Measurements from ENCODE around the gene HSF2BP. TPM values are rescaled to one million over a fixed set of nuclear protein-coding genes. Genes with fewer than 3 reads are reported as not detected.

Gene HSF2BP
- total RNA-seq, 1 experiment from 2014 or later: 1.5 TPM

DNA sequence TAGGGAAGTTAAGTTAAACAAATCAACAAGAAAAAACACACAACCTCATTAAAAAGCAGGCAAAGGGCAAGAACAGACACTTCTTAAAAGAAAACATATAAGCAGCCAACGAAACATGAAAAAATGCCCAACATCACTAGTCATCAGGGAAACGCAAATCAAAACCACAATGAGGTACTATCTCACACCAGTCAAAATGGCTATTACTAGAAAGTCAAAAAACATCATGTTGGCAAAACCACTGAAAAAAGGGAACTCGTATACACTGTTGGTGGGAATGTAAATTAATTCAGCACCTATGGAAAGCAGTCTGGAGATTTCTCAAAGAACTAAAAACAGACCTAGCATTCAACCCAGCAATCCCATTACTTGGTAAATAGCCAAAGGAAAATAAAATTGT, 51.1 kb downstream of the HSF2BP start:
- Histone ChIP-seq H4K5ac (ENCODE audit: insufficient read length, low read depth, low read length) (no peak overlapping the region), H3K9ac (ENCODE audit: extremely low read depth, insufficient read length, low read length) (no peak overlapping the region), H3K23ac (ENCODE audit: insufficient read length, low read depth, low read length) (no peak overlapping the region), H2AK5ac (ENCODE audit: insufficient read length, low read length) (no peak overlapping the region), H3K14ac (ENCODE audit: insufficient read depth, low read length) (no peak overlapping the region), H3K4me1 (ENCODE audit: insufficient read depth, low read length) (no peaks in the 10 kb centered on the region), H3K27ac (ENCODE audit: insufficient read length, low read depth, low read length) (no peak overlapping the region), H4K8ac (replicated peaks; ENCODE audit: insufficient read length, low read depth, low read length) (no peak overlapping the region), H3K4ac (ENCODE audit: low read depth, low read length) (no peak overlapping the region), H3K79me2 (ENCODE audit: insufficient read depth, low read length) (no peaks in the 10 kb centered on the region), H3K9me3 (ENCODE audit: control insufficient read depth, low read depth, low read length) (no peaks in the 10 kb centered on the region), H3K27me3 (ENCODE audit: insufficient read depth, low read length) (no peaks in the 10 kb centered on the region), H3K18ac (ENCODE audit: insufficient read length, low read depth, low read length) (no peak overlapping the region), H4K20me1 (ENCODE audit: control insufficient read depth, insufficient read depth, insufficient read length) (no peaks in the 10 kb centered on the region), H3K23me2 (ENCODE audit: insufficient read length, low read depth, low read length, poor library complexity, severe bottlenecking) (no peaks in the 10 kb centered on the region), H2BK12ac (ENCODE audit: insufficient read length, low read depth, low read length) (no peak overlapping the region), H3K56ac (ENCODE audit: insufficient read length, low read depth, low read length) (no peak overlapping the region), H3T11ph (ENCODE audit: low read length) (no peak overlapping the region), H2AFZ (ENCODE audit: low read length) (no peak overlapping the region), H2BK120ac (ENCODE audit: low read depth, low read length, poor library complexity, severe bottlenecking) (no peak overlapping the region), H4K91ac (ENCODE audit: insufficient read length, low read depth, low read length) (no peak overlapping the region), H2BK5ac (ENCODE audit: insufficient read length, low read length) (no peak overlapping the region), H3K4me2 (ENCODE audit: insufficient read depth, insufficient read length, low read length) (no peak overlapping the region), H2BK20ac (ENCODE audit: low read depth, low read length, poor library complexity, severe bottlenecking) (no peak overlapping the region), H2BK15ac (ENCODE audit: low read depth, low read length) (no peak overlapping the region), H3K79me1 (ENCODE audit: insufficient read depth, low read depth, low read length, poor library complexity, severe bottlenecking) (no peaks in the 10 kb centered on the region)
- H3K27ac Mint-ChIP-seq: no peak overlapping the region
- no peaks in the 10 kb centered on the region for H3K9me3 Mint-ChIP-seq
- DNase-seq: no peak
- TF ChIP-seq, protein P1, sequence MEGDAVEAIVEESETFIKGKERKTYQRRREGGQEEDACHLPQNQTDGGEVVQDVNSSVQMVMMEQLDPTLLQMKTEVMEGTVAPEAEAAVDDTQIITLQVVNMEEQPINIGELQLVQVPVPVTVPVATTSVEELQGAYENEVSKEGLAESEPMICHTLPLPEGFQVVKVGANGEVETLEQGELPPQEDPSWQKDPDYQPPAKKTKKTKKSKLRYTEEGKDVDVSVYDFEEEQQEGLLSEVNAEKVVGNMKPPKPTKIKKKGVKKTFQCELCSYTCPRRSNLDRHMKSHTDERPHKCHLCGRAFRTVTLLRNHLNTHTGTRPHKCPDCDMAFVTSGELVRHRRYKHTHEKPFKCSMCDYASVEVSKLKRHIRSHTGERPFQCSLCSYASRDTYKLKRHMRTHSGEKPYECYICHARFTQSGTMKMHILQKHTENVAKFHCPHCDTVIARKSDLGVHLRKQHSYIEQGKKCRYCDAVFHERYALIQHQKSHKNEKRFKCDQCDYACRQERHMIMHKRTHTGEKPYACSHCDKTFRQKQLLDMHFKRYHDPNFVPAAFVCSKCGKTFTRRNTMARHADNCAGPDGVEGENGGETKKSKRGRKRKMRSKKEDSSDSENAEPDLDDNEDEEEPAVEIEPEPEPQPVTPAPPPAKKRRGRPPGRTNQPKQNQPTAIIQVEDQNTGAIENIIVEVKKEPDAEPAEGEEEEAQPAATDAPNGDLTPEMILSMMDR (conservative IDR thresholded peaks at IDR 0.05): no peak
- no peaks in the 10 kb centered on the region for H3K36me3 Mint-ChIP-seq (ENCODE audit: insufficient read depth in 1 of 3, low read depth in 3 of 3)
- no CpG with 5 or more reads among the region's 3 CpGs for WGBS (ENCODE audit: extremely low coverage, insufficient read length, low lambda C conversion rate)
- H3K27me3 Mint-ChIP-seq (ENCODE audit: low read depth): no peaks in the 10 kb centered on the region
- H3K4me1 Mint-ChIP-seq: peaks cover 3 to 4% of the 10 kb centered on the region in 2 experiments
- no peak overlapping the region for H3K4me3 Mint-ChIP-seq
